ENCODE data around the gene DSG3.
"Not testable (repeated sequence)": the region's sequence is repeated elsewhere in the genome, so short reads cannot be mapped to it uniquely, and the experiment has no call there.

The DSG3 gene

DNA sequence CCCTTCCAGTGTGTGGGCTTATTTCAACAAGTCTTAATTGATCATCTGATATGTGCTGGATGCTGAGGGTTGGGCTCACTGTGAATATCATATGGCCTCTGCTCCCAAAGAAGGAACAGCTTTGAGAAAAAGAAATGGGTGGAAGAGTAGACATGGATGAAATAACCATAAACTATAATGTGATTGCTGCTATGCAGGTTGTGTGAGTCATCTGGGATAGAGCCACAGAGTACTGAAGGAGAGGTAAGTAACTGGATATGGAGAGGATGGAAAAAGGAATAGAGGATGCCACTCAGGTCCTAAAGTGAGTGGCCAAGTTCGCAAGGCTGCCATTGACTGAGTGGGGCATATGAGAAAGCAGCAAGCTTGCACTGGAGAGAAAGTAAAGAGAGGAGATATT lies 41.8 kb downstream of the DSG3 start:
- in situ Hi-C loops (cut with MboI; ENCODE audit: low sequenced_read_pairs), result no loop called here

DNA sequence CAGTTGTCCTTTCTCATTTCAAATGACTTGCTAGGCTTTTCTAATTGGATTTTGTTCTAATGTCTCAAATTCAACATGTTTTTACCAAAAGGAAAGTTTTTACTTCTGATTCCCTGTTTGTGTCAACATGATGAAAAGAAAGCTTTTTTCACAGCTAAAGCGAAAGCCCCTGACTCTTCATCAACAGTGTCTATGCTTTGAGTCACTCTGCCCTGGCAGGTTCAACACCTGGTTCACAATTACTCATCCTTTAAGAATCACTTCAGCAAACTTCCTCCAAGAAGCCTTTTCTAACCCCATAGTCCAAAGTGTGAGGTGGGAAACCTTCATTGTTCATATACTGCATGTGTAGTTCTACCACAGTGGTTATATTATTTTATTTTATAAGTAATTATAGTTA lies 42.8 kb downstream of the DSG3 start:
- in situ Hi-C loops (cut with MboI; ENCODE audit: low sequenced_read_pairs), result no loop called here

DNA sequence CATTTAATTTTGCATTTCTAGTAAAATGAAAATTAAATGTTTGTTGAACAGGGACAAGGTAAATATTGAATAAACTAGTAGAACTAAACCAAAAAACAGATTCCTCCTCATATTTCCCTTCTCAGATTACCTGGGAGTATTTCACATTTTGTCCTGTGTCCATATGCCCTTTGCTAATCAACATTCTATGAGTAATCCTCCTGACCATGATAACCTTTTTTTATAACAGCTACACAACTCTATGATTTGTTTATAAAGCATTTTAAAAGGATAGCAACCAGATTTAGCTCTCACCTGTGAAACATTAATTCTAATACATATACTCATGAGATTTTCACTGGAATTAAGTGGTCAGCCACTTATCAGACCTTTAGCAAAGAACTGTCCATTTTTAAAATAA lies 43.3 kb downstream of the DSG3 start:
- in situ Hi-C loops (cut with MboI; ENCODE audit: low sequenced_read_pairs), result no loop called here

DNA sequence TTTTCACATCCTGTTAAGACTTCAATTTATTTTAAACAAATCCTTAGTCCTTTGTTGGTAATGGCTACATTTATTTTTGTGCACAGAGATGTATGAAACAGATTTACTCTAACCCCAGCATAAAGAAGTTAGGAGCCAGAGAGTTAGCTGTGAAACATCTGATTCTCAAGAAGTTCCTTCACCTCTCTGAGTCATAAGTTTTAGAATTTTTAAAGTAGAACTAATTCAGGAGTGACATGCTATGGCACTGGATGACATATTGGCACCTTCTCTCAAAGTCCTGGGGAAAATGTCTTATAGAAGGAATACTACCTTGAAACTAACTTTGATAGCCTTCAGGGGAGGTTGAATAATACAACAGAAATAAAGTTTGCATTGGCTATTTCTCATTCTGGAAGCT lies 44.0 kb downstream of the DSG3 start:
- in situ Hi-C loops (cut with MboI; ENCODE audit: low sequenced_read_pairs), result no loop called here

DNA sequence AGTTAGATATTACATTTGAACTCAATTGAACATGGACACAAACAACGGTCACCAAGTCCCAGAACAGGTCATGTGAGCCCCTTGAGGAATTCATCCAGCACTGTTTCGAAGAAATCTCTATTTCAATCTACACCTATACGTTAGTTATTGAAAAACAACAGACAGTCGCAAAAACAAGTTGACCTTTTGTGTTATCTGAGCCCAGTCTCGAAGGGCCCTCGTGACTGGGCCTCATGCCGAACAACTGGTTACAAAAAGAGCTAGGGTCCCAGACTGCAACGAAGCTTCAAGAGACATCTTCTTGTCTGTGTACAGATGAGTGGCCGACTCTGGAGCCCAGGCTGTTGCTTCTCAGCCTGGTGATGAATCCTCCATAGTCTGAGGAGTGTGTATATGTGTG lies 45.1 kb downstream of the DSG3 start:
- in situ Hi-C loops (cut with MboI; ENCODE audit: low sequenced_read_pairs), result no loop called here

DNA sequence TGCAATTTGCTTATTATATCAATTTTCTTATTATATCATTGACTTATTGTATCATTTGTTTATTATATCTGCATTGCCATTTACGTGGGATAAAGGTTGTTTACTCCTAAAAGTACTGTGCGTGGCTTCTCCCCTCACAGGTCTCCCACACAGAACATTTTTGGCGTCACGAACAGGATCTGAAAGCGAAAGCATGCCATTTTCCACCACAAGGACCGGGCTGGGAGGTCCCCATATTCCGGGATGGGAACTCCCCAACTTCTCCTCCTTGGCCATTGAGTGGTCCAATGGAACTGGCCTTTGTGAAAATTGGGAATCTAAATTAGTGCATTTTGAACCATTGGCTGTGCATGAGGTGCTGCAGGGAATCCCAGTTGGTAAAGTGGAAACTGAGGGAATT lies 45.6 kb downstream of the DSG3 start:
- in situ Hi-C loops (cut with MboI; ENCODE audit: low sequenced_read_pairs), result no loop called here

DNA sequence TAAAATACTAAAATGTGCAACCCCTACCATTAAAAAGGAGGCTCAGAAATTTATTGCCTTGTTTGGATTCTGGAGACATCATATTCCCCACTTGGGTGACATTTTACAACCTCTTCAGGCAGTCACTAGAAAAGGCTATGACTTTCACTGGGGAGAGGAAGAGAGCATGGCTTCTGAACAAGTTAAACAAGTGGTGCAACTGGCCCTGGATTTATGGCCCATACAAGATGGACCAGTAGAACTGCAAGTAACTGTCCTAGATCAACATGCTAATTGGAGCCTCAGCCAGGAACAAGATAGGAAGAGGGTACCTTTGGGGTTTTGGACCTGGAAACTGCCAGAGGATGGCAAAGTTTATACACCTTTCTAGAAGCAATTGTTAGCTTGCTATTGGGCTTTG lies 46.4 kb downstream of the DSG3 start:
- in situ Hi-C loops (cut with MboI; ENCODE audit: low sequenced_read_pairs), result no loop called here

DNA sequence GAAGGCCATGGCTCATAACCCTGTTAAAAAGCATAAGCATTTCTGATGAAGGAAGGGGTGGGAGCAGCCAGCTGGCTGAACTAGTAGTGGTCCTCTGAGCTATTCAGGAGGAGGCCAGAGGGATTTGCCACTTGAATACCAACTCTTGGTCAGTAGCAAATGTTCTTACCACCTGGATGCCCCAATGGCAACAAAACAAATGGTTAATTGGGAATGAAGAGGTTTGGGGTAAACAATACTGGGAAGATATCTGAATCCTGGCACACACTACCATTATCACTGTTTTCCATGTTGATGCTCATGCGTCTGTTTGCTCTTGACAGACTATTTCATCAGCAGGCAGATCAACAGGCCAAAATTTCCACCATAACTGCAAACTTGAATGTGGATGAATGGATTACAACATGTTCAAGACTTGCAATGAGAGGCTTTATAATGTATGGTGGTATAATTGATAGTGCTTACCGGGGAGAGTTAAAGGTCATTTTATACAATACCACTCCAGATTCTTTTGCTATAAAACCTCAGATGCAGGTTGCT lies 47.2 kb downstream of the DSG3 start:
- in situ Hi-C loops (cut with MboI; ENCODE audit: low sequenced_read_pairs), result not testable (repeated sequence)

DNA sequence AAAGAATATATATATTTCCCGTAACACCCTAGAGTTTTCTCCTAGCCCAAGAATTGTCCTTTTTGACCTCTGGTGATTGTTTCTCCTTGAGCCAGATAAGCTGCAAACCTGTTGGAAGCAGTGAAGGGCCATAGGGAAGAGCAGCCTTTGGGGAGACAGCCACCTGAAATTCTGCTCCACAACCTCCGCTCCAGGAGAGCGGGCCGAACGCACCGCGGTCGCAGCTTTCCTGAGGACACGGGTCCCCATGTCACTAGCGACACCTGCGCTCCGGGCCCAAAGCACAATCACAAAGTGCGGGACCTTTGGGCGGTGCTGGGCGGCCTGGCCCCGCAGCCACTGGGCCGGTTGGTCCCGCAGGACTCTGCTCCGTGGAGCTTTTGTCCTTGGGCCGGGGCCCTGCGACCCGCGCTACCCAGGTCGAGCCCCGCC lies 49.9 kb downstream of the DSG3 start:
- in situ Hi-C loops (cut with MboI; ENCODE audit: low sequenced_read_pairs), result no loop called here

DNA sequence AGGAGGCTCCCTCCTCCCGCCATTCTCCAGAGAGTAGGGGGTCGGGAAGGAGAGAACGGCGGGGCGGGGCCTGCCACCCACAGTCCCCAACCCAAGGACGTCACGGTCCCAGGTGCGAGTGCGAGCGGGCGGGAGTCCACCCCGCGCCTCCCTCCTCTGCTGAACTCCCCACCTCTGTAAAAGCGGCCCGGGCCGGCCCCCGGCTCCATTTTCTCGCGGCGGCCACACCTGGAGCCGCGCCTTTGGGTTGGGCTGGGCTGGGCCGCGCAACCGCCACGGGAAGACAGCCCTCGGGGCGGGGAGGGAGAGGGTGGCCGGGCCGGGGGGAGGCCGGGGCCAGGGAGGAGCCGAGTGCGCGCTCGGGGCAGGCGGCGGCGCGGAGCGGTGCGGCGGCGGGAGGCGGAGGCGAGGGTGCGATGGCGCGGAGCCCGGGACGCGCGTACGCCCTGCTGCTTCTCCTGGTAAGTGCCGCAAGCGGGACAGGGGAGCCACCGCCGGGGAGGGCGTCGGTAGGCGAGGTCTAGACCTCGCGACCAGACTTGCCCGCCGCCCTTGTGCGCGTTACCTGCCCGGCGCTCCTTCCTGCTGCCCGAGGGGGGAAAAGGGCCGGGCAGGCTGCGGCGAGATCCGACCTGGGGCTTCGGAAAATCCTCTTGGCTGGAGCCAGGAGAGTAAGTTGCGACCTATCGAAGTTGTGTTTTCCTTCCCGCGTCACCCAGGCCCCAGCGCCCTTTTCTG lies 50.5 kb downstream of the DSG3 start, which contains the start of gene DSG2:
TSS of gene DSG2 (plus strand) at position 342 of the 738 bp plus-strand sequence. CDS start at position 417, 75 bp downstream.
- in situ Hi-C loops (cut with MboI; ENCODE audit: low sequenced_read_pairs), result no loop called here

DNA sequence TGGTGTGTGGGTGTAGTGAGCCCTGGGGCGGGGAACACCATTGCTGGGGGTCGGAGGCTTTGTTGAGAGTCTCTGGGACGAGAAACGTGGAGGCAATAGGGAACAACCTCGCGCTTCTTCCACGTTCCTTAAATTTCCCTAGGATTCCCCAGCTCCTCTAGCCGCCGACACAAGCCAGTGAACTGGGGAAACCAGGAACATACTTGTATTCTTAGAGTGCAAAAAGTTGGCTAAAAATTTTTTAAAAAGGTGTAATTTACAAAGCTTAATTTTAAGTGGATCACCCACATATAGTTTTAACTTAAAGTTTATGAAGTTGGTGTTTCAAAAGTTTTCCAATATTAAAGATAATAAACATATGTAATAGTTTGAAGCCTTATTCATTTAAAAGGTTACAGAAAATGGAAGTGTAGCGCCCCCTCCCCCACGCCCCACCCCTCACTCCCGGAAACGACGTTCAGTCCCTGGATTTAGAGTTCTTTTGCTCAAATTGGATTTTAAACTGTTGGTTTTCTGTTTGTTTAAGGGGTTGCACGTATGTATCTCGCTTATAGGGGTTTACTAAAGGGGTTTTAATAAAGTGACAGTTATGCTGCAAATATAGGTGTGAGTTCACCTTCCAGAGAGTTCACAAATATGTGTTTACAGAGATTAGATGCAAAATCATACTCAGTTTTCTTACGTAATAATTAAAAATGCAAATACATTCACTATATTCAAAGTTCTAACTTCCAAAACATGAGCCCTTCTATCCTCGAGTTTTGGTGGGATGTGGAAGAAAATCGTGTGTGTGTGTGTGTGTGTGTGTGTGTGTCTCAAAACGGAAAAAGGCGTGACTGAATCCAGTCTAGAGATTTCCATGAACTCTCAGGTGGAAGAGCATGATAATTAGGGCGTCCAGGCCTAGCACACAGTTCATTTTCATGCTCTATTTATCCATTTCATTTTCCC lies 51.3 kb downstream of the DSG3 start:
- in situ Hi-C loops (cut with MboI; ENCODE audit: low sequenced_read_pairs), result no loop called here

DNA sequence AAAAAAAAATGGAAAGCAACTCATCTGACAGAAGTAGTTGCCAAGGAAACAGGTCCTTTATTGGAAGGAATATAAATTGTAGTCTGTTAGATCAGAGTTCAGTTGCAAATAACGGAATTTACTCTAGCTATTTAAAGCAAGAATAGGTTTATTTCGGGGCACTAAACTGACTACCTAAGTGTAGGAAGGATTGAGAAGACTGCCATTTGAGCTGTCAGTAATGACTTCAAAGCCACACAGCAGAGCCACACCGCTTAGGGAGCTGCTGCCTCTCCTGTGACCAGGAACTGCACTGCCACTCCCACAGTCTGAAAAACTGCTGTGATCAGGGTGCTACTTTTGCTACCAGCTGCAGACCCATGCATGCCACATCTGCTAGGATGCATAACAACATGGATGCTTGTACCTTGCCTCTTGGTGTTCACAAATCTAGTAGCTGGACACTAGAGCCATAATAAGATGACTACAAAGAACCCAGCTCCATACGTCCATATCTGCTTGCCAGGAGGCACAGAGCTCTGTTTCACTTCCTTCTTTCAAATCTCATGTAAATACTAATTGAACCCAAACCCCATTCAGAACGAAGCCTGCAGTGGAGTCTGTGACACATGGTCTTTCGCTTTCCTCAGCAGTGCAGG lies 52.6 kb downstream of the DSG3 start:
- in situ Hi-C loops (cut with MboI; ENCODE audit: low sequenced_read_pairs), result no loop called here

DNA sequence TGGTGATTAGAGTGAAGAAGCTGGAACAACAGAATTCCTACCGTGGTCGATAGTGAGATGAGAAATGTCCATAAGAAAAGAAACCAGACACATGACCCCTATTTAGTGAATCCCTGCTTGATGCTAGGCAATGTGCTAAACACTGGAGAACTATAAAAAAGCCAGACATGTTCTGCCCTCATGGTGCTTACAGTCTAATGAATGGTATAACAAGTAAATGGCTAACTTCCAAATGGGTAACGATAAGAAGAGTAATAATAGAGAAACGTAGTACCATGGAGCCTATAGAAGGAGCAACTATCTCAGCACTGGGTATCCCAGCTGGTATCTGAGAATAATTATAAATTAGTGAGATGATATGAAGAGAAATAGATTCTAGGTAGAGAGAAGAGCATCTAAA lies 55.5 kb downstream of the DSG3 start:
- in situ Hi-C loops (cut with MboI; ENCODE audit: low sequenced_read_pairs), result no loop called here

DNA sequence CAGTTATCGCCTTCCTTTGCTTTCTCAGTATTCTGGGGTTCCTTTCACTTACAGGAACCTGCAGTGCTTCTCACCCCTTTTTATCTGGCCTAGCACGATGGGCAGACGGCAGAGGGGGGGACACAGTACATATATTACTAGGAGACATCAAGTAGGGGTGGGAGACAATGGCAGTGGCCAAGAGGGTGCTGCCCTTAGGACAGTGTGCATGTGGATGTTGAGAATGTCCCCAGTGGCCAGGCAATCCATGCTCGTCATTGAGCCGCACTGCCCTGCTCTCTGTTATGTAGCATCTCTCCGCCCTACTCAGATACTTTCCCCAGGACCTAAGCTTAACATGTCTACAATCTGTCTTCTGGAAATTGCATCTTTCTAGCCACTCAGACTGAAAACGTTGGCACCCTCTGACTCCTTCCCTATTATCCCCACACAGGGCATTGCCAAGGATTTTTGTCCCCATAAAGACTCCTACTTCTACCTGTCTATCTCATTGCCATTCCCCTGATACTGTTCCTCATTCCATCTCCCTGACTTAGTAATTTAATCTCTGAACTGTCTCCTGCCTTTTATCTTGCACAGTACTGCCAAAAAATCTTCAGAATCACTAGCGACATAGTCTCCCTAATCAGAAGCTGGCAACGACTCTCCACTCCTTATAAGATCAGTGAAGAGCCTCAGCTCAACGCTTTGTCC lies 57.1 kb downstream of the DSG3 start:
- in situ Hi-C loops (cut with MboI; ENCODE audit: low sequenced_read_pairs), result no loop called here

DNA sequence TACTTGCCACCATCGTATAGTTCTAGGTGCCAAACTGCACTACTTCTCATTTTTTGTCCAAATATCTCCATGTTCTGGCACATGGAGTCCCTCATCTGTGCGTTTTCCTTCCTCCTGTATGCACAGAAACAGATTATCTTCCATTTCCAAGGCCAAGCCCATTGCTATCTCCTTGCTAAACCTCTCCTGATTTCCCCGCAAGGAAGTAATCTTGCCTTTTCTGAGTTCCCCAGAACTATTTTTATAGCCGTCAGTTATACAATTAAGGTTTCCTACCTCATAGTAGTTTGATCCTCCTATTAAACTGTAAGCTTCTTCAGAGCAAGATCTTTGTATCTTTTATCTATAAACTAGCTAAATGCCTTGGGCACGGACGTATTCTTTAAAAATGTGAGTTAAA lies 57.6 kb downstream of the DSG3 start:
- in situ Hi-C loops (cut with MboI; ENCODE audit: low sequenced_read_pairs), result no loop called here

DNA sequence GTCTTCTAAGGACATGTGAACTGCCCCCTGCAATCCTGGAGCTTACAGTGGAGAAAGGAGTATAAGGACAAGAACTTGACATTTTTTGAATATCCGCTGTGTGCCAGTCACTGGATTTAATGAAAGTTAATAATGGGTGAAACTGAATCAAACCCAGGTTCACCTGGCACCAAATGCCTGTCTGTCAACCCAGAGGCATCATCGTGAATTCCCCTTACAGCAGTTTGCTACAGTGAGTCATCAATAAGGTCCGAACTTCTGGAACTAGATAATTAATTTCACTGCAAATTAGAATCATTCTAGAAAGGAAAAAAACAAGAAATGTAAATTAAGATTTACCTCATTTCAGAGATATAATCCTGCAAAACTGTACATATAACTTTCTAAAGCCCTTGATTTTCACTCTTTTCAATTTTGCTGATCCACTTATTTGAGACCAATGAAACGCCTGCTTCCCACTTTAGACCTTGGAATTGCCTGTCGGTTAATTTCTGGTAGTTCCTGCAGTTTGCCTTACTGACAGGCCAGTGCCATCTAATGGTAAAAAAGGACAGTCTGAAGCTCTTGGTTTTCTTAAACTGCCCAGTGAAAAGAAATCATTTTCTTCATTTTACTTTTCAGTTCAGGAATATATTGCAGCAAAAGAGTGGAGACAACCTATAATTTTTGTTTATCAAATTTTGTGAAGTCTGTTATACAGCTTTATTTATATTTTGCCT lies 58.6 kb downstream of the DSG3 start:
- in situ Hi-C loops (cut with MboI; ENCODE audit: low sequenced_read_pairs), result no loop called here

DNA sequence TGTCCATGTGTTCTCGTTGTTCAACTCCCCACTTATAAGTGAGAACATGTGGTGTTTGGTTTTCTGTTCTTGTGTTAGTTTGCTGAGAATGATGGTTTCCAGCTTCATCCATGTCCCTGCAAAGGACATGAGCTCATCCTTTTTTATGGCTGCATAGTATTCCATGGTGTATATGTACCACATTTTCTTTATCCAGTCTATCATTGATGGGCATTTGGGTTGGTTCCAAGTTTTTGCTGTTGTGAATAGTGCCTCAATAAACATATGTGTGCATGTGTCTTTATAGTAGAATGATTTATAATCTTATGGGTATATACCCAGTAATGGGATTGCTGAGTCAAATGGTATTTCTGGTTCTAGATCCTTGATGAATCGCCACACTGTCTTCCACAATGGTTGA lies 59.6 kb downstream of the DSG3 start:
- in situ Hi-C loops (cut with MboI; ENCODE audit: low sequenced_read_pairs), result not testable (repeated sequence)

DNA sequence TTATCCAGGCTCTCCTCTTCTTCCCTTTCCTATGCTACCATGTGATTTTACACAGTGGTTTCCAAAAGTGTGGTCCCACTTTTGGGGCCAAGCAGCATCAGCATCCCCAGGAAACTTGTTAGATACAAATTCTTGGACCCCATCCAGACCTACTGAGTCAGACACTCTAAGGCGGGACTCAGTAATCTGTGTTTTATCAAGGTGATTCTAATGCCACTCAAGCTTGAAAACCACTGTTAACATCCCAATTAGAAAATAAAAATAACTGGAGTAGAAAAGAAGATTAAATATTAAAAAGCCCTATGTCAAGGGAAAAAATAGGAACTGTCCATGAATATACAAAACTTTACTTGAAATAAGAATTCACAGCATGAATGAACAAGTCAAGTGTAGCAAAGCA lies 61.2 kb downstream of the DSG3 start:
- in situ Hi-C loops (cut with MboI; ENCODE audit: low sequenced_read_pairs), result no loop called here

DNA sequence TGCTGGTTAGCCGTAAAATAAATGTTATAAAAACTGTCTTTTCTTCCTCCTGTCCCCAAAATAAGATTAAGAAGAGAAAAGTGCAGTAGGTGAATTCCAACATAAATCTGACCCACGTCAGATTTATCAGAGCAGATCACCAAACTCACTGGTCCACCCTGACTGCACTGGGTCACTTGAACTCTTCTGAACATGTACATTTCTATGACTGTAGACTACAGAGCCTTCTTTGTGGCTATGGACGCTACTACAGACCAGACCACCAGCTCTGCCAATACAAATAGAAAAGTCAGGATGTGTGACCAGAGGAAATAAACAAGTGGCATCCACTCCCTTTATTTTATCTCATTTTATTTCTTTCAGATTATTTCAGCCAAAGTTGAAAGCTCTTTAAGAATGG lies 62.0 kb downstream of the DSG3 start:
- in situ Hi-C loops (cut with MboI; ENCODE audit: low sequenced_read_pairs), result no loop called here

DNA sequence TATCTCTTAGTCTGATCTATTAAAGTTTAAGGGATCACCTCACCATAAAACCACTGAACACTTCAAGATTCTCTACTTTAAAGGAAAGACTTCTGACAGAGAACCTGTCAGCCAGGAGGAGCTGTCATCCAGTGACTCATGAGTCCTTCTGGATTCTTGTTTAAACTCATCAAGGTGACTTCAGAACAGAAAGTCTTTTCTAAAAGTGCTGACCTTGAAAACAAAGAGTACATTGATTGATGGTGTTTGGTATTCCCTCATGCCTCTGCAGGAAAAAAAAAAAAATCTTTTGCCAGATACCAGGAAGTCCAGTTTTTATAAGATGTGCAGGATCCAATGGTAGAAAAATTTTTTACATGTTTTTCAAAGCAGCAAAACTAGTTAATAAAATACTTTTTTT lies 62.8 kb downstream of the DSG3 start:
- in situ Hi-C loops (cut with MboI; ENCODE audit: low sequenced_read_pairs), result no loop called here
